Stomach (tissue), 9 donors: ENCODE data around the gene RPSA. TPM values are rescaled to one million over a fixed set of nuclear protein-coding genes. Genes with fewer than 3 reads are reported as not detected.

ENCODE experiments used
- DNase-seq, 2 donors: peaks; one replicate each; pipeline versions ENCODE4 v3.0.0 to v3.0.0-alpha.2; 2013 to 2019
- H3K27ac ChIP-seq, 5 donors: fragments of 200-600 bp in 4 of 5; sonication (generic) in 4 of 5; one replicate each; pipeline ENCODE4 v1.5.1; 2013 to 2019; ENCODE audit warnings: mild to moderate bottlenecking in 1 of 5, moderate library complexity in 1 of 5
- H3K27me3 ChIP-seq, 3 donors: fragments of 200-600 bp; sonication (generic); one replicate each; pipeline ENCODE4 v1.5.1; 2017 to 2019; ENCODE audit warnings: mixed run types in 1 of 3
- H3K36me3 ChIP-seq, 4 donors: fragments of 200-600 bp; sonication (generic); 1 replicate in 3 of 4; 2 replicates in 1 of 4; pipeline ENCODE4 v1.5.1; 2016 to 2019
- H3K4me1 ChIP-seq, 4 donors: fragments of 200-600 bp; sonication (generic); one replicate each; pipeline ENCODE4 v1.5.1; 2016 to 2019
- H3K4me3 ChIP-seq, 4 donors: fragments of 200-600 bp; sonication (generic) in 3 of 4; one replicate each; pipeline ENCODE4 v1.5.1; 2016 to 2019; ENCODE audit warnings: mild to moderate bottlenecking in 1 of 4
- H3K9me3 ChIP-seq, 4 donors: fragments of 200-600 bp; sonication (generic); one replicate each; pipeline ENCODE4 v1.5.1; 2016 to 2019
- EP300 ChIP-seq: sonication (generic); formaldehyde crosslinking; IDR thresholded peaks from one replicate; pipeline ENCODE4 v1.6.1; 2017; ENCODE audit warnings: antibody characterized with exemption
- POLR2A ChIP-seq, 4 donors: fragments of 450-650 bp; IDR thresholded peaks; one replicate each; pipeline ENCODE4 v1.6.1; 2016; ENCODE audit warnings: antibody characterized with exemption in 4 of 4, control low read depth in 2 of 4, mild to moderate bottlenecking in 1 of 4, moderate library complexity in 1 of 4
- POLR2AphosphoS5 ChIP-seq, 3 donors: sonication (generic); formaldehyde crosslinking; IDR thresholded peaks; one replicate each; pipeline ENCODE4 v1.6.1; 2016; ENCODE audit warnings: antibody characterized with exemption in 3 of 3
- WGBS, 5 donors: extraction: QIAGEN DNeasy Blood & Tissue Kit in 3 of 5; methylation state at CpG; one replicate each; pipeline versions ENCODE4 v1.1.5 to v1.1.7; 2013 to 2018; 5-methylcytosine and 5-hydroxymethylcytosine counted together
- intact Hi-C: fragments of 100-400 bp; cut with DNase I; formaldehyde crosslinking; loops from one replicate; pipeline ENCODE4 v1.15.1; 2023; ENCODE audit warnings: low total_unique reads
- polyA plus RNA-seq, 3 donors: library from polyadenylated mRNA; stranded (reverse); fragments of 200-250 nt; gene quantifications; one replicate each; pipeline ENCODE4 v1.2.3, GENCODE V29; 2013
- total RNA-seq, 5 donors: library from RNA; depleted of rRNA; stranded (reverse); fragments of >200 nt; gene quantifications; one replicate each; pipeline versions ENCODE4 v1.1.0 to v1.2.3, GENCODE V29; 2014 to 2016
- TF ChIP-seq, protein P1 (sequence below), 7 experiments: fragments of 450-650 bp in 4 of 7; fragments of 200-600 bp in 3 of 7; sonication (generic) in 3 of 7; IDR thresholded peaks; one replicate each; pipeline ENCODE4 v1.5.1; 2016 to 2019; ENCODE audit warnings: antibody characterized with exemption in 7 of 7, control low read depth in 2 of 7, mild to moderate bottlenecking in 1 of 7
- donor health status: healthy with polysubstance abuse.
- donor health status: Bipolar disorder and iron deficiency.
- donor health status: healthy.

Gene RPSA
- total and polyA plus RNA-seq, 8 donors, result 346 to 2,119 (median 1,066) TPM

DNA sequence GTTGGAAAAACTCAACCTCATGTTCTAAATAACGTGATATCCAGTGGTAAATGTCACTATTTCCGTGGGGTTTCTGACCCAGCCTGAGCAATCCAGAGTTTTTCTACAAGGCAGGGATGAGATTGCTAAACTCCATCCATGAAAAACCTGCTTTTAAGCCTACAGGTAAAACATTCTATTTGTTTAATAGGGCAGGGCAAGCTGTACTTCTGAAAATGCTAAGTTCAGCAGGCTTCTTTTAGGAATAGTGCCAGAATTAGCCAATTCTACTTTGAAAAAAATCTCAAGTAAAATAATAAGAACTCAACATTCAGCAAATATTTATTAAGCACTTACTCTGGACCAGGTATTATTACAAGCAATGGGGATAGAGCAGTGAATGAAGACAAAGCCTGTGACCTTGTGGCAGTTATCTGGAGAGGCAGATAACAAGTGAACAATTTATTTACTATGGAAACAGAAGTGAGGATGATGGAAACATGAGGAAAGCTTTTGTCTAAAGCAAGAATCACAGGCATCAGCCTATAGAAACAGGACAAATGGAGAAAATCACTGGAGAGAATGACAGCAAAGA, 13.3 kb downstream of the RPSA start:
- TF ChIP-seq POLR2A (IDR thresholded peaks at IDR 0.05) (no peak), POLR2AphosphoS5 (IDR thresholded peaks at IDR 0.05) (no peak), EP300 (no peak)
- TF ChIP-seq, protein P1, sequence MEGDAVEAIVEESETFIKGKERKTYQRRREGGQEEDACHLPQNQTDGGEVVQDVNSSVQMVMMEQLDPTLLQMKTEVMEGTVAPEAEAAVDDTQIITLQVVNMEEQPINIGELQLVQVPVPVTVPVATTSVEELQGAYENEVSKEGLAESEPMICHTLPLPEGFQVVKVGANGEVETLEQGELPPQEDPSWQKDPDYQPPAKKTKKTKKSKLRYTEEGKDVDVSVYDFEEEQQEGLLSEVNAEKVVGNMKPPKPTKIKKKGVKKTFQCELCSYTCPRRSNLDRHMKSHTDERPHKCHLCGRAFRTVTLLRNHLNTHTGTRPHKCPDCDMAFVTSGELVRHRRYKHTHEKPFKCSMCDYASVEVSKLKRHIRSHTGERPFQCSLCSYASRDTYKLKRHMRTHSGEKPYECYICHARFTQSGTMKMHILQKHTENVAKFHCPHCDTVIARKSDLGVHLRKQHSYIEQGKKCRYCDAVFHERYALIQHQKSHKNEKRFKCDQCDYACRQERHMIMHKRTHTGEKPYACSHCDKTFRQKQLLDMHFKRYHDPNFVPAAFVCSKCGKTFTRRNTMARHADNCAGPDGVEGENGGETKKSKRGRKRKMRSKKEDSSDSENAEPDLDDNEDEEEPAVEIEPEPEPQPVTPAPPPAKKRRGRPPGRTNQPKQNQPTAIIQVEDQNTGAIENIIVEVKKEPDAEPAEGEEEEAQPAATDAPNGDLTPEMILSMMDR (IDR thresholded peaks at IDR 0.05), result no peak
- Histone ChIP-seq H3K4me3 (no peak overlapping the region), H3K27ac (no peak overlapping the region), H3K36me3 (peaks cover 0 to 4% (median 1%) of the 10 kb centered on the region in 4 donors), H3K4me1 (peaks cover 0 to 4% (median 2%) of the 10 kb centered on the region in 4 donors), H3K27me3 (no peaks in the 10 kb centered on the region), H3K9me3 (no peaks in the 10 kb centered on the region)
- no peak for DNase-seq
- intact Hi-C loops, result no loop called here
- 43 to 68% (median 58%) methylated on average over 2 of the region's 2 CpGs for WGBS, 5 donors

DNA sequence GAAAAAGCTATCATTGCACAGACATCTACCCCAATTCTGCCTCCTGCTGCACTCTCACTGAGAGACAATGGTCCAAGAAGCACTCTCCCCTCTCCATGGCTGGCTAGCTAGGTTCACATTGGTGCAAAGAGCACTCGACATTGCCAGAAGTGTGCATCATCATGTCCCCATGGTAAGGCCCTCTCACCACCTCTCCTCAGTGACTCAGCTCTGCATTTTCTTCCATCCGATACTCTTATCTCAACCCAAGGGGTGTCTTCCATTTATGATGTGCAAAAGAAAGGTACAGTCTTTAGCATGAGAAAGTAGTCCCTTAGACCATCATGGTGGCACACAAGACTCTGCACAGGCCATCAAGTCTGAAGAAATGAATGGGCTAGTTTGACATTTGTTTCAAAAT, 14.0 kb downstream of the RPSA start:
- no peak for DNase-seq
- H3K9me3 ChIP-seq, result no peaks in the 10 kb centered on the region
- peaks cover 0 to 4% (median 2%) of the 10 kb centered on the region in 4 donors for H3K4me1 ChIP-seq
- H3K36me3 ChIP-seq, result no peaks in the 10 kb centered on the region
- no peak overlapping the region for H3K4me3 ChIP-seq
- no peaks in the 10 kb centered on the region for H3K27me3 ChIP-seq
- intact Hi-C loops, result no loop called here
- no peak overlapping the region for H3K27ac ChIP-seq
- TF ChIP-seq EP300, result no peak
- TF ChIP-seq POLR2AphosphoS5 (IDR thresholded peaks at IDR 0.05), result no peak
- TF ChIP-seq, protein P1 (IDR thresholded peaks at IDR 0.05), result no peak
- no peak for TF ChIP-seq POLR2A (IDR thresholded peaks at IDR 0.05)
- WGBS, 5 donors, result 89 to 96% (median 93%) methylated on average over 2 of the region's 2 CpGs

DNA sequence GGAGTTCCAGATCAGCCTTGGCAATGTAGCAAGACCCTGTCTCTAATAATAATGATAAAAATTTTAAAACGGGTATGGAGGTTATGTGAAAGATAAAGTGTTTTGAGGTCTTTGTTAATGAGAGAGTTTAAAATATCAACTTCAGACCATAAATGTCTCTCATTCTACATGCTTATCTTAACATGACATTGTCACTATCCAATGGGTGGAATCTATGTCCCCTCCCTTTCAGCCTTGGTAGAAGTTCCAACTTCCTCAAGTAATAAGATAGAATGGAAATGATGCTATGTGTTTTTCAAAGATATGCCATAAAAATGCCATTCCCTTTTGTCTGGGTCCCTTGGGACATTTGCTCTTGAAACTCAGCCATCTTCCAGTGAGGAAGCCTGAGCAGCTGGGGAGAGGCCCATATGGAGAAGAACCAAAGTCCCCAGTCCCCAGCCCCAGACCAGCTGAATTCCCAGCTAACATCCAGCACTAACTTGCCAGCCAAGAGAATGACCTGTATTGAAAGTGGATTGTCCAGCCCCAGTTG, 17.0 kb downstream of the RPSA start:
- no peak for DNase-seq
- H3K9me3 ChIP-seq, result no peaks in the 10 kb centered on the region
- TF ChIP-seq POLR2A (IDR thresholded peaks at IDR 0.05), result no peak
- TF ChIP-seq POLR2AphosphoS5 (IDR thresholded peaks at IDR 0.05), result no peak
- TF ChIP-seq, protein P1 (IDR thresholded peaks at IDR 0.05), result no peak
- TF ChIP-seq EP300, result no peak
- no peaks in the 10 kb centered on the region for H3K27me3 ChIP-seq
- no peaks in the 10 kb centered on the region for H3K36me3 ChIP-seq
- intact Hi-C loops, result no loop called here
- WGBS, 5 donors, result 60 to 83% (median 72%) methylated on average over 1 of the region's 1 CpG
- H3K4me3 ChIP-seq, result no peak overlapping the region
- H3K27ac ChIP-seq, result no peak overlapping the region
- H3K4me1 ChIP-seq, result no peaks in the 10 kb centered on the region

DNA sequence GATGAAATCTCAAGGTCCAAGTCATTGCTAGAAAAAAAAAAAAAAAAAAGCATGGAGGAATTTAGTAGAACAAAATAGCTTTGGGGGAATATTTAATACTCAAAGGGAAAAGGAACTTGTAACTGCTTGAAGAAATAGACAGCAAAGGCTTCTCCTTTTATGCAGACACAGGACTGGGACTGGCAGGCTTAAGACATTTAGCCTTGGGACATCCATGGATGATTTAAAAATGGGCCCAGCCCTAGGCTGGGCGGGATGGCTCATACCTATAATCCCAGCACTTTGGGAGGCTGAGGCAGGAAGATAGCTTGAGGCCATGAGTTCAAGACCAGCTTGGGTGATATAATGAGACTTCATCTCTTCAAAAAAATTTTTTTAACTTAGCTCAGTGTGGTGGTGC, 19.8 kb downstream of the RPSA start:
- Histone ChIP-seq H3K27me3 (peaks cover 0 to 2% (median 0%) of the 10 kb centered on the region in 3 donors), H3K4me1 (no peaks in the 10 kb centered on the region), H3K9me3 (no peaks in the 10 kb centered on the region), H3K27ac (no peak overlapping the region), H3K4me3 (no peak overlapping the region), H3K36me3 (no peaks in the 10 kb centered on the region)
- no peak for DNase-seq
- intact Hi-C loops, result no loop called here
- 0 to 88% (median 14%) methylated on average over 1 of the region's 1 CpG for WGBS, 5 donors
- TF ChIP-seq, protein P1 (IDR thresholded peaks at IDR 0.05), result no peak
- no peak for TF ChIP-seq POLR2AphosphoS5 (IDR thresholded peaks at IDR 0.05)
- no peak for TF ChIP-seq POLR2A (IDR thresholded peaks at IDR 0.05)
- no peak for TF ChIP-seq EP300
